ENCODE results near the gene HCST. TPM values are rescaled to one million over a fixed set of nuclear protein-coding genes. Genes with fewer than 3 reads are reported as not detected.
A peak's percentile ranks its signal among the peaks of the same experiment; 100 is the strongest.

HCST gene
- total and polyA plus RNA-seq, 2 of the 13 experiments (the other 11 are each of a cell fraction or from before 2014, with no cell fraction given): 0.24 to 1.2 TPM

- TF ChIP-seq ZNF773 (CRISPR knock-in tag; IDR thresholded peaks at IDR 0.05; ENCODE audit: borderline replicate concordance): peak; percentile 89; the same call in 1 of the 2 replicates
- peak; percentile 46; the same call in 1 of the 2 replicates for TF ChIP-seq RXRA (CRISPR knock-in tag; IDR thresholded peaks at IDR 0.05)
- TF ChIP-seq KAT7 (CRISPR knock-in tag; IDR thresholded peaks at IDR 0.05; ENCODE audit: borderline replicate concordance): 0 out of 2 replicates have a peak, but pooled peaks have one; percentile 57
- peak; percentile 78; the same call in 1 of the 2 replicates for TF ChIP-seq RFXANK (CRISPR knock-in tag; IDR thresholded peaks at IDR 0.05)
- TF ChIP-seq ZNF3 (CRISPR knock-in tag; IDR thresholded peaks at IDR 0.05): peak; percentile 77; the same call in 1 of the 2 replicates
- TF ChIP-seq FOSL2 (CRISPR knock-in tag; IDR thresholded peaks at IDR 0.05): peak; percentile 64
- no peak for TF ChIP-seq RBM22 (optimal IDR thresholded peaks at IDR 0.05; ENCODE audit: low read length)
- TF ChIP-seq ZFP37 (CRISPR knock-in tag; IDR thresholded peaks at IDR 0.05; ENCODE audit: borderline replicate concordance): 0 out of 2 replicates have a peak, but pooled peaks have one; percentile 89
- peak; percentile 99 for TF ChIP-seq HOXA5 (CRISPR knock-in tag; IDR thresholded peaks at IDR 0.05)
- no peak for TF ChIP-seq ZNF720 (CRISPR knock-in tag; IDR thresholded peaks at IDR 0.05)
- TF ChIP-seq FOXO4 (CRISPR knock-in tag; conservative IDR thresholded peaks at IDR 0.05): 0 out of 2 replicates have a peak, but pooled peaks have one; percentile 37
- peak; percentile 63 for TF ChIP-seq CBX5 (CRISPR knock-in tag; IDR thresholded peaks at IDR 0.05; ENCODE audit: borderline replicate concordance)
- no peak; the same call in 1 of the 2 replicates for TF ChIP-seq ZBTB33 (CRISPR knock-in tag; IDR thresholded peaks at IDR 0.05)
- peak; percentile 73 for TF ChIP-seq TFDP2 (CRISPR knock-in tag; IDR thresholded peaks at IDR 0.05)
- TF ChIP-seq HMGXB3 (CRISPR knock-in tag; IDR thresholded peaks at IDR 0.05; ENCODE audit: borderline replicate concordance): peak; percentile 95
- TF ChIP-seq NONO (IDR thresholded peaks at IDR 0.05): no peak
- TF ChIP-seq NONO (CRISPR knock-in tag; conservative IDR thresholded peaks at IDR 0.05): no peak
- TF ChIP-seq ZNF724P (CRISPR knock-in tag; IDR thresholded peaks at IDR 0.05; ENCODE audit: borderline replicate concordance): peak; percentile 87; the same call in 1 of the 2 replicates
- peak; percentile 78 for TF ChIP-seq IKZF4 (CRISPR knock-in tag; IDR thresholded peaks at IDR 0.05; ENCODE audit: borderline replicate concordance, low read depth, not compliant biosample characterization)
- TF ChIP-seq MAFG (CRISPR knock-in tag; IDR thresholded peaks at IDR 0.05): no peak
- no peak for TF ChIP-seq NFRKB (IDR thresholded peaks at IDR 0.05)
Measured at GRCh38 chr19:35879770-35880317, 22.5 kb upstream of the HCST start (continued).
